IPS DF 4.7 (cell line): ENCODE results near the gene CGGBP1.
"Not testable (repeated sequence)": the region's sequence is repeated elsewhere in the genome, so short reads cannot be mapped to it uniquely, and the experiment has no call there.

Experiments used
- DNase-seq: peaks from one replicate; pipeline ENCODE4 v3.0.0-alpha.2; 2013; ENCODE audit warnings: low spot score; ENCODE audit errors: extremely low read depth

Gene CGGBP1

DNA sequence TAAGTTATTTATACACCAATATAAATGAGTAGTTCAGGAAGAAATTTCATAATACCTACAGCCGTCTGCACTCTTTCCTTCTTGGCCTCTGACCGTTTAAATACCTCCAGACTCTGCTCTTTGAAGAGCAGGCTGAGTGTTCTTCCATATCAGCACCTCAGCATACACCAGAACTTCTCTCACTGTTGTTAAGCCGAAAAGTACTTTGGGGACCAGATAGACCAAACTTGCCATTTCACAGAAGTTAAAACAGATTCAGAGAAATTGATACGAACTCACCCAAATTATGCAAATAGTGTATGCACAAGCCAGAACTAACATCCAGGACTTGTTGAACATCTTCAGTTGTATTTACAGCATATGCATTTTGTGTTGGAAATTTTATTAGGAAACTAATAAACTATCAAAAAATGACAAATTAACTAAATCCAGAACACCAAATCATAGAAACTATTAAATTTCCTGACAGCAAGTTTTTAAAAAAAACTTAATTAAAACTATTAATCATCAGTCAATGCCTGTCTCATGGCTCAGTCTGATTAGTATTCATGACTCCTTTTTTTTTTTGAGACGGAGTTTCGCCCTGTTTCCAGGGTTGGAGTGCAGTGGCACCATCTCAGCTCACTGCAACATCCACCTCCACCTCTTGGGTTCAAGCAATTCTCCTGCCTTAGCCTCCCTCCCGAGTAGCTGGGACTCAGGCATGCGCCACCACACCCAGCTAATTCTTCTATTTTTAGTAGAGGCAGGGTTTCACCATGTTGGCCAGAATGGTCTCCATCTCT is 24.1 kb downstream of the CGGBP1 start:
- DNase-seq = no peak

DNA sequence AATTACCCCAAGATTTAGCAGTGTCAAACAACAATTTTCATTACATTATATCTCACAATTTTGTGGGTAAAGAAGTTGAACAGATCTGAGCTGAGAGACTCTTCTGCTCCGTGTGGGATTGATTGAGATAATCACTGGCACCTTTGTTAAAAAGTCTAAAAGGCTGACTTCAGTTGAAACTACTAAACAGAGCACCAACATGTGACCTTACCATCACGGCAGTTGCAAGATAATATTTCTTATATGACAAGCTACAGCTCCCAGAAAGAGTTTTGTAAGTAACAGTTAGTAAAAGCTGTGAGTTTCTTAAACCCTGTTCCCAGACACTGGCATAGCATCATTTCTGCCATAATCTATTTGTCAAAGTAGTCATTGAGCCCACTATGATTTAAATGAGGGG is 25.0 kb downstream of the CGGBP1 start:
- no peak for DNase-seq

DNA sequence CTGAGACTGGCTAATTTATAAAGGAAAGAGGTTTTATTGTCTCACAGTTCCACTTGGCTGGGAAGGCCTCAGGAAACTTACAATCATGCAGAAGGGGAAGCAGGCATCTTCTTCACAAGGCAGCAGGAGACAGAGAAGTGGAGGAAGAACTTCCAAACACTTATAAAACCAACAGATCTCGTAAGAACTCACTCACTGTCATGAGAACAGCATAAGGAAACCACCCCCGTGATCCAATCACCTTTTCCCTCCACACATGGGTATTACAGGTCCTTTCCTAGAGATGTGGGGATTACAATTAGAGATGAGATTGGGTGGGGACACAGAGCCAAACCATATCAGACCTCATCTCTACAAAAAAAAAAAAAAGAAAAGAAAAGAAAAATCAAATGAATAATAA is 25.7 kb downstream of the CGGBP1 start:
- no peak for DNase-seq

GRCh38 chr3:88032245-88032644 is 26.6 kb downstream of the CGGBP1 start:
- DNase-seq = no peak

DNA sequence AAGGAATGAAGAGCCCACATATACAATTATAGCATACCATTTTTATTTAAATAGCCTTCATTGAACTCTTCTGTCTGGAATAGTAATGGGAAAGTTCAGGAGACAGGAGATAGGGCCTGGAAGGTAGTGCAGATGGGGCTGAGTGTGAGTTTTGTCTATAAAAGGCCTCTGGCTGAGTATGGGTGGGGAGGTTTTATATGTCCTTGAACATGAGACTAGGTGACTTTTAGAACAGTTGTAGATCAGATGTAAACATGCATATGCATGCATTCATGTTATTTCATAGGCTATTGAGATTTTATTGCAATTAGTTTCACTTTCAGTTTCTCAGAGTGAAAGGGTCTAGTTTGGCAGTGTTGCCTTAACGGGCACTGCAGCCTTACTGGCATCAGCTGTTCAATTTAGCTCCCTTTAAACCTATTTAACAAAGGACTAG is 27.1 kb downstream of the CGGBP1 start:
- no peak for DNase-seq

DNA sequence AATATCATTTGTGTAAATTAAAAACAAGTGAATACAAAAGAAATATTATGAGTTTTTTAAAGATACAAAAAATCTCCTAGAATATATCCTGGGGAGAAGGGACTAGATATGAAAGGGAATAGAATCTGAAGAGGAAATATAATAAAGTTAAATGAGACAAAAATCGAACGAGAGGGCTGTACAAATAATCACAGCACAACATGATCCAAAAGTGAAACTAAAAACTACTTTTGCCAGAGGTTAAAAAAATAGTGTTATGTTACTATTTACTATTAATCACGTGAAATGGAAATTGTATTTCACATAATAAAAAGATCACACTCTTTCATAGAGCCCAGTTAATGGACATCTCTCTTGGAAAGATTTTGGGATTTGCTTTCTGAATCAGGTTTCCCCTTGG is 28.6 kb downstream of the CGGBP1 start:
- no peak for DNase-seq

GRCh38 chr3:88028876-88029275 is 29.9 kb downstream of the CGGBP1 start:
- DNase-seq = no peak

DNA sequence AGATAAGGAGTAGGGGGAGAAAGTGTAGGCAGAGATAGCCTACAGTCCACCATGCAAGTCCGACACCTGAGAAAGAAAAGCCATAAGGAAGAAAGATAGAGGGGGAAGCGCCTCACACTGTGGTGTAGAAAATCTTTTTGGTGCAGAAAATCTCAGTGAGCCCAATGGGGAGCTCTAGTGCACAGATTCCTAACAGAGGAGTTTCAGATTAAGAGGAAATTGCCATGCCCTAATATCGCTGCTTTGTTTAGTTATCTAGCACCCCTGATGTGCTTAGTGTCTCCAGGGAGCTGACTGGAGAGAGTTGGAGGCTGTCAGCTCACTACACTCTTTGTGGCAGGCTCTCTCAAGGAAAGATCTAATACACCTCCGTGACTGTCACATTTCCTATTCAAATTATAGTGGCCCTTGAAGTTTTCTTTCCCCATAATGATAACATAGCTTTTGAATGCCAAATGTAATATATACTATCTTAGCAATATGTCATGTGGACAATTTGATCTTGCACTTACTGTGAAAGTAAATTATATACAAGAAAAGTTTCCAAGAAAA is 33.7 kb downstream of the CGGBP1 start:
- no peak for DNase-seq

DNA sequence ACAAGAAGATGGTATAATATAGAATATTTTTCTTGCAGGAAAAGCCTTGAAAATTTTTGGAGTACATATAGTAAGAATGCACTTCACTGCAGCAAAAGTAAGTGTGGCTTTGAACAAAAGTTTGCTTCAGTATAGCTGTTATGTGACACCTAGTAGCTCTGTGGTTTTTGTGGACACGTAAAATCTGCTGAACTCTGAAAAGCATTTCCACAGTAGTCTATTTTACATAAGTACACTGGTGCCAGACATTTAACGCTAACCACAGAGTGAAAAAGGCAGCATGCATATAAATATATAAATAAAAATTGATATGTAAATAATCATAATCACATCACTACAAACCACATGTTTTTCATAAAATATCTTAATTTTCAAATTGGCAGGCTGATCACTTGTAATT is 39.8 kb downstream of the CGGBP1 start:
- no peak for DNase-seq

DNA sequence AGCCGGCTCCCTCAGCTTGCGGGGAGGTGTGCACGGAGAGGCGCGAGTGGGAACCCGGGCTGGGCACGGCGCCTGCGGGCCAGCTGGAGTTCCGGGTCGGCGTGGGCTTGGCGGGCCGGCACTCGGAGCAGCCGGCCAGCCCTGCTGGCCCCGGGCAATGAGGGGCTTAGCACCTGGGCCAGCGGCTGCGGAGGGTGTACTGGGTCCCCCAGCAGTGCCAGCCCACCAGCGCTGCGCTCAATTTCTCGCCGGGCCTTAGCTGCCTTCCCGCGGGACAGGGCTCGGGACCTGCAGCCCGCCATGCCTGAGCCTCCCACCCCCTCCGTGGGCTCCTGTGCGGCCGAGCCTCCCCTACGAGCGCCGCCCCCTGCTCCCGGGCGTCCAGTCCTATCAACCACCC is 43.1 kb downstream of the CGGBP1 start:
- DNase-seq = not testable (repeated sequence)

GRCh38 chr3:88013592-88013991 is 45.2 kb downstream of the CGGBP1 start:
- DNase-seq = no peak

DNA sequence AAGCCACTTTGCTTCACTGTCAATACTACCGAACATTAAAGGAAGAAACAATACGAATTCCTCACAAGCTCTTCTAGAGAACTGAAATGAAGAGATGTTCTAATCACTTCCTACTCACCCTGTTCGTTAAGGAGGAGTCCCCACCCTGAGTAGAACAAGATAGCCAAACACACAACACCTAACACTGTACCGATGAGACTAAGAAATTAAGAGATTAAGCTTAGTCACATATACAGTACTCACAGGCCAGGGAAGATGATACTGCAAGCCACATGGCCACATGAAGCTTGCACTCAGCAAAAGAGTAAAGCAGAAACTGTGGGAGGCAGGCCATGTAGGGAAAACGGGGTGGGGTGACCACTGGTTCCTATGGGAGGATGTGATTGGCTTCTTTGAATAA is 48.0 kb downstream of the CGGBP1 start:
- DNase-seq = no peak

DNA sequence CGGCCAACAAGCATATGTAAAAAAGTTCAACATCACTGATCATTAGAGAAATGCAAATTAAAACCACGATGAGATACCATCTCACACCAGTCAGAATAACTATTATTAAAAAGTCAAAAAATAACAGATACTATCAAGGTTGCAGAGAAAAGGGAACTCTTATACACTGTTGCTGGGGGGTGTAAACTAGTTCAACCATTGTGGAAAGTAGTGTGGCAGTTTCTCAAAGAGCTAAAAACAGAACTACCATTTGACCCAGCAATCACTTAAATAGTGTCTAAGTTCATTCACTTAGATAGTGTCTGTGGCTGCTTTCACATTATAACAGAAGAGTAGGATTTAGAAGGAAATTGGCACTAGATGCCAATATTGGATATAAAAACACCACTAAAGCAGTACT is 49.7 kb downstream of the CGGBP1 start:
- DNase-seq = no peak

DNA sequence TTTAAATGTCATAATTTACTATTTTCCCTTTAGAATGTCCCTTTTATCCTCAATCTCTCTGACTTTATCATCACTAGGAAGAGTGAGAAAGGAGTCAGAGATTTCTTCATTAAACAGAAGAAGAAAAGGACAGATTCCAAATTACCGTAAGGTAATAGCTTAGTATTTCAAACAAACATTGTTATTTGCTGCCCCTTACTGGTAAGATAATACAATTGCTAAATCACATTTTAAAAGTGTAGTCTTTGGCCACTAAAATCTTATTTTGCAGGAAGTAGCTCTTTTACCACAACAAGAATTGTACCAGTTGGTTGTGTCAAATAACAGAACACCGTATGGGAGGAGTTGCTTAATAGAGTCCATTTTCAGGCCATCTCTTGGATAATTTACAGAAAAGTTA is 53.7 kb downstream of the CGGBP1 start:
- no peak for DNase-seq

DNA sequence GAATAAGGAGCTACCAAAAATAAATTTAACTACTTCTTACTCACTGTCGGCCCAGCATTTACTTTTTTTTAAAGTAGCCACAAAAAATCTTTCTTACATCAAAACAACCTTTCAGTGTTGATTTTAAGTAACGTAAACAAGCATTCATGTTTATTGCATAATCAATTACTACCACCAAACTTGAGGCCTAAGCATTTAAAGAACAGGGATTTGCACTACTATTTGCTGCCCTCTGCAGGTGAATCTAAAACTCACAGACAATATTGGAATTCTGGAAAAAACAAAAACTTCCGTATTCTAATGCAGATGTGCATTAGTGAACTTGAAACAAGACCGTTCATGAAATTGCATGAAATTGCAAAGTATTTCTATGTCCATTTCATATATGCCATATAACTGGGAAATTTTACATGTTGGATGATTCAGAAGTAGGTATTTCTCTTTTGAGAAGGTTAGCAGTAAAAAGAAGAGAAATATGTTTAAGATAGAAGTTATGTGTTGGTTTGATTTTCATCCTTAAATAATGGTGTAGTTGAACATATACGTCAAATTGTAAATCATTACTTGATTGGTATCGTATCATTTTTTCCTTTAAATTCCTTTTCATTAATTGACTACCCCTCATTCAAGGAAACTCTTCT is 55.6 kb downstream of the CGGBP1 start:
- DNase-seq = peak; percentile 33

- DNase-seq = no peak
These were observed 56.4 kb downstream of the CGGBP1 start for GRCh38 chr3:88002448-88002847.
